Right lobe of liver (tissue), 4 donors: ENCODE results near the gene TIFAB.

ENCODE experiments used
- POLR2A ChIP-seq: fragments of 450-650 bp; IDR thresholded peaks from one replicate; pipeline ENCODE4 v1.6.1; 2017; ENCODE audit warnings: antibody characterized with exemption, mild to moderate bottlenecking
- TF ChIP-seq, protein P1 (sequence below), 4 donors: fragments of 200-600 bp in 3 of 4; fragments of 450-650 bp in 1 of 4; IDR thresholded peaks; one replicate each; pipeline versions ENCODE4 v1.5.1 to v1.8.0; 2016 to 2022; ENCODE audit warnings: antibody characterized with exemption in 4 of 4, mild to moderate bottlenecking in 2 of 4
- donor health status: DM: no; HTN: no; CAD: no.
- donor health status: DM: no; HTN: no; CAD: no.
- donor health status: DM: no; HTN: yes; CAD: no.

DNA sequence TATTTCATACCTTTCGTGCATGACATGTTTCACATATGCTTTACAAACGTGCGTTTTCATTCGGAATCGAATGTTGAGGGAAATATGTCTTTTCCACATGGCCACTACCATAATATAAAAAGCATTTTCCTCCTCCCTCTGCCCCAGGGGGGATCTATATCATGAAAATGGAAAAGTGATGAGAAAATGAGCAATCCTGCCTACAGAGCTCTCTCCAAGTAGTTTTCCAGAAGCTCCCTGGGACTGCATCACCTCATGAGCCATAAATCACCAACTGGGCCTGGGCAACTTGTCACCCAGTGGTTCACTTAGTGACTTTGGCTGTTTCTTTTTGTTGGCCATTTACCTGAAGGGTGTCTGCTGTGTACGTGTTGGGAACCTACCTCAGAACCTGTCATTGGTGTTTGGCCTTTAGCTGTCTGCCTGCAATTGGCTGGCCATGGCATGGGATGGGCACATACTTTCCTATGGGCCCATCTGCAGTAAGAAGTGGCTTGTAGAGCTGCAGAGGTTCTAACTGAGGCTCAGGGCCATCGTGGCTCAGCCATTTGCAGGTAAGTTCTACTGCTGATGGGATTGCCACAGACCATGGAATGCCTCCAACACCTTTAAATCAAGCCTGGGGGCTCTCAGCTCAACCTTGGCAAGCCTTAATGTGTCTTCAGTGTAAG lies 9.5 kb upstream of the TIFAB start:
- TF ChIP-seq, protein P1, sequence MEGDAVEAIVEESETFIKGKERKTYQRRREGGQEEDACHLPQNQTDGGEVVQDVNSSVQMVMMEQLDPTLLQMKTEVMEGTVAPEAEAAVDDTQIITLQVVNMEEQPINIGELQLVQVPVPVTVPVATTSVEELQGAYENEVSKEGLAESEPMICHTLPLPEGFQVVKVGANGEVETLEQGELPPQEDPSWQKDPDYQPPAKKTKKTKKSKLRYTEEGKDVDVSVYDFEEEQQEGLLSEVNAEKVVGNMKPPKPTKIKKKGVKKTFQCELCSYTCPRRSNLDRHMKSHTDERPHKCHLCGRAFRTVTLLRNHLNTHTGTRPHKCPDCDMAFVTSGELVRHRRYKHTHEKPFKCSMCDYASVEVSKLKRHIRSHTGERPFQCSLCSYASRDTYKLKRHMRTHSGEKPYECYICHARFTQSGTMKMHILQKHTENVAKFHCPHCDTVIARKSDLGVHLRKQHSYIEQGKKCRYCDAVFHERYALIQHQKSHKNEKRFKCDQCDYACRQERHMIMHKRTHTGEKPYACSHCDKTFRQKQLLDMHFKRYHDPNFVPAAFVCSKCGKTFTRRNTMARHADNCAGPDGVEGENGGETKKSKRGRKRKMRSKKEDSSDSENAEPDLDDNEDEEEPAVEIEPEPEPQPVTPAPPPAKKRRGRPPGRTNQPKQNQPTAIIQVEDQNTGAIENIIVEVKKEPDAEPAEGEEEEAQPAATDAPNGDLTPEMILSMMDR (IDR thresholded peaks at IDR 0.05): no peak
- TF ChIP-seq POLR2A: no peak
